Activated T-cell treated with anti-CD3 and anti-CD28 coated beads for 24 hours (primary cell): ENCODE measurements around the gene CSTPP1.

Experiments used
- DNase-seq: peaks from one replicate; pipeline ENCODE4 v3.0.0-alpha.2; 2020; ENCODE audit warnings: low read depth

Gene CSTPP1

GRCh38 chr11:47132981-47133380 lies 196.4 kb downstream of the CSTPP1 start:
- no peak for DNase-seq

GRCh38 chr11:47136327-47136726 lies 199.8 kb downstream of the CSTPP1 start:
- DNase-seq, result no peak

DNA sequence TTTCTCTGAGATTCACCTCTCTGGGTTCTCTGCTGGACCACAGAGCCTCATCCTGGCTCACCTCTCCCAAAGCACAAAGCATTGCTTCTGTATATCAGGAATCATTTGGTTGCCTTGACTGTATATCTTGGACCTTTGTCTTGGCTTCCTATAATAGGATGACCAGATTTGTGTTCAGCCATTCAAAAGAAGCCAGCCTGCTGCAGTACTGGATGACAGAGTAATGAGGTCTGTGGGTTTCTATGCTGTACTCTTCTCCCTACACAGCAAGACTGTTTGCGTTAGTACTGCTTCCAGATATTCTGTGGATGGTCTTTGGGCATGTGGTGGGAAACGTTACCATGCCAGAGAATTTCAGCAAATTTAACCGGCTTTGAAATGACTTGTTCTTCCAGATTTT lies 200.4 kb downstream of the CSTPP1 start:
- no peak for DNase-seq

DNA sequence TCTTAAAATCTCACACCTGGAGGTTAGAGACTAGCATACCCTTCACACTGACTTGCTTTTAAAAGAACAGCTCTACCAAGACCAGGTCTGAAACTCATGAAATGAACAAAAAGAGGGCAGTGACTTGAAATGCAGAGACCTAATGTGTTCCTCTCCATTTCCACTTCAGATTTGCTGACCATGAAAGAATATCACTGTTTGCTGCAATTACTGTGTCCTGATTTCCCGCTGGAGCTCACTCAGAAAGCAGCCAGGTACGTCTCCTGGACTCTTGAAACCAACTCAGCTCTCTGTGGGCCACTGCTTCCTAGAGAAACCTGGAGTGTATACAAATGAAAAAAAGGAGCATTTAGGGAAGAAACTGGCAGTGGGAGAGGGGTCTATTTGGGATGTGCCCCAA lies 200.9 kb downstream of the CSTPP1 start:
- no peak for DNase-seq

DNA sequence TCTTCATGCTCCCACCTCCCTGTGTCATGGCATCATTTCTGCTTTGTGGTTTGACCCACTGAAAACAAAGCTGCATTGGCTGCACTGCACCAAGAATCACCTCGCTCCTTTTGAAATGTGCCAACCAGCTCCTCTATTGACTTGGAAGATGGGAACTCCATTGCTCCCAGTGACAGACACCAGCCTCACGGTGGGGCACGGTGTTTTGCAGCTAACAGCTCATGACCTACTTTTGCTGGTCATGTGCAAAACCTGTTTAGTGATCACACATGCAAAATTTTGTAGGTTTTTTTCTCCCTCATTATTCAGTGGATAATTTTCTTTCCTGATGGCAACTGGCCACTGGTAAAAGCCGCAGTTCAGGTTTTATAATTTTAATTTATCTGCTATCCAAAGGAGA lies 203.3 kb downstream of the CSTPP1 start:
- no peak for DNase-seq

DNA sequence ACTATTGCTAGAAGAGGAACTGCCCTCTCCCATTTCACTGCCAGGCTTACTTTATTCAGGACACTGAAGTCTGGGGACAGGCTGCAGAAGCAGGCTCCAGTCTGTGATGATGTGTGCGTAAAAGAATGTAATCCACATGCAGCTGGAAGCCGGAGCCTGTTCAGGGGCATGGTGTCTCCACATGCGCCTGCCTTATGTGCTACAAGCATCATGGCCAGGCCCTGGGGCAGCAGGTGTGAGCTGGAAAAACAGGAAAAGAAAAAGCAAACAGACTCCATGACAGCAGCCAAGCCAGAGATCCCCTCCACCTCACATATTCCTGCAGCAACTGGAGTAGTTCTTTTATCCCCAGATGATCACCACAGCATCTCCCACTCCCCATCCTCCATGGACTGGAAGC lies 206.8 kb downstream of the CSTPP1 start:
- DNase-seq, result no peak

DNA sequence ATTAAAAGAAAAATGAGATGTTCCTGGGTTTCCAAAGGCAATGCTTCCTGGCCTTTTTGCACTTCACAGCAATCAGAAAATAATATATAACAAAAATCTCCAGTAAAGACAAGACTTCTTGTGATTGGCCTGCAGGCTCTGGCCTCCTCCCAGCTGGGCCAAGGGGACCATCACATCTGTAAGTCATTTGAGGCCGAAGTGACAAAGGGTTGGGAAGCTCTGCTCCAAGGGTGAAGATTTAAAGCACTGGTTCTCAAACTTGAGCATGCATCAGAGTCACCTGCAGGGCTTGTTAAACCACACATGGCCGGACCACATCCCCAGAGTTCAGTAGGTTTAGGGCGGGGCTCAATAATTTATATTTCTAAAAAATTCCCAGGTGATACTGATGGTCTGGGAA lies 208.0 kb downstream of the CSTPP1 start:
- DNase-seq, result no peak

DNA sequence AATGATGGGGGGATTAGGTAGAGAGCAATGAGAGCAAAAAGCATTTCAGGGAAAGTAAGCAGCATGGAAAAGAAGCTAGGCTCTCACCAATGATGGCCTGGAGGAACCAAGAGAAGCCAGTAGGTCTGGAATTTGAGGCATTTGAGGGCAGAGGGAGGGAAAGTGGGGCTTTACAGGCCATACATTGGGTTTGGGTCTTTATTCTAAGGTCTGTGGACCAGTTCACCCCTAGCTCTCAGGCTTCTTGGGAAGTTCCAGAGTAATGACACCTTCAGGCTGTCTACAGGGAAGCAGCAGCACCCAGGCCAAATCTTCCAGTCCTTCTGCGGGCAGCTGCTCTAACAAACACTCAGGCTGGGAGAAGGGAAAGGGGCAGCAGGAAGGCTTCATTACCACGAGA lies 210.7 kb downstream of the CSTPP1 start:
- no peak for DNase-seq

DNA sequence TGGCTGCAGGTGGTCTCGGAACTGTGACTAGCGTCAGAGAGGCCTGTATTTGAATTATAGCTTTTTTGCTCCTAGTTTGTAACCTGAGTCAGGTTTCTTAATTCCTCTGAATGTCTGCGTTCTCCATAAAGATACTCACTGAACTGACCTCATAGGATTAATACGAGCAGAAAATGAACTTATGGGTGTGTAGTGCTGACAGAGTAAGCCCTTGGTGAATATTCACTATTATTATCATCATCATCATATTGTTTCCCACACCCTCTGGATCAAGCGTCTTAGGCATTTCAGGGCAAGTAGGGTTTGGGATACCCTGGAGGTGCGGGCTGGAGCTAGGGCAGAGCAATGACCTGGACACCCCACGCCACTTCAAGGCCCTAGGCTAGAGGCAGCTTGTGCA lies 211.1 kb downstream of the CSTPP1 start:
- DNase-seq, result no peak

DNA sequence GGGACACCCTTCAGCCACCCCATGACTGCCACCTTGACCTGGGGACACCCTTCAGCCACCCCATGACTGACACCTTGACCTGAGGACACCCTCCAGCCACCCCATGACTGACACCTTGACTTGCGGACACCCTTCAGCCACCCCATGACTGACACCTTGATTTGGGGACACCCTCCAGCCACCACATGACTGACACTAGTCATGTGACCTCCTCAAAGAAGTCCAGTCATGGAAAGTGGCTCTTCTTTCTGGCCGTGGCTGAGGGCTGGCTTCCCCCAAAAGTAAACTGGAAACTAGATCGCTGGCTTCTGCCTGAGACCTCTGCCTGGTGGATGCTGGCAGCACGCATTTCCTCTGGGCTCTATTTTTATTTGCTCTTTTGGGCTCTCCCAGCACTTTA lies 211.7 kb downstream of the CSTPP1 start:
- no peak for DNase-seq

DNA sequence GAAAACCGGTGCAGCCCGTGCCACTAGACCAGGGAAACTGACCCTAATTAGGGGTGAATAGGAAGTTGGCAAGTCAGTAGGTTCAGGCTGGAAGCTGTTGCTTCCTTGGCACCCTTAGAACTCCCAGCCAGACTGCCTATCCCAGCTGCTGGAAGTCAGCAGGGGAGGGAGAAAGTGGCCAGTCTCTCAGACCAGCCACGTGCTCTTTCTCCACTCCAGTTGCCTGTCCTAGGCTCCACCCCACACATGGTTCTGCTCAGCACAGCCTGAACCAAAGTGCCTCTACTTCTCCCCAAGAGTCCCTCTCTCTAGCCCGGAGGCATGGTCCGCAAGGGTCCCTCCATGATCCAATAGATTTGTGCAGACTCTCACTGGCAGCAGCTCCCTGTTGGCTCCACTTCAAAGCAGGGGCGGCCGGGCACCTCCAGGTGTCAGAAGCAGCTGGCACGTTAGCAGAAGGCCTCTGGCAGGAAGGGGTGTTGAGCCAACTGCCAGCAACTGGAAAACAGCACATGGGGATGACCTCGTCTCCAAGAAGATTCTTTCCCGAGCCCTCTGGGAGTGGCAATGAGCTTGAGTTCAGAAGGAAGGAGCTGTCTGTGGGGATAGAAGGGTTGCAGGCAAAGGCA lies 212.5 kb downstream of the CSTPP1 start:
- DNase-seq, result no peak

- DNase-seq, result no peak
These were observed 213.2 kb downstream of the CSTPP1 start for GRCh38 chr11:47149782-47150181.

- DNase-seq, result no peak
These were observed 215.8 kb downstream of the CSTPP1 start for GRCh38 chr11:47152126-47152952.

DNA sequence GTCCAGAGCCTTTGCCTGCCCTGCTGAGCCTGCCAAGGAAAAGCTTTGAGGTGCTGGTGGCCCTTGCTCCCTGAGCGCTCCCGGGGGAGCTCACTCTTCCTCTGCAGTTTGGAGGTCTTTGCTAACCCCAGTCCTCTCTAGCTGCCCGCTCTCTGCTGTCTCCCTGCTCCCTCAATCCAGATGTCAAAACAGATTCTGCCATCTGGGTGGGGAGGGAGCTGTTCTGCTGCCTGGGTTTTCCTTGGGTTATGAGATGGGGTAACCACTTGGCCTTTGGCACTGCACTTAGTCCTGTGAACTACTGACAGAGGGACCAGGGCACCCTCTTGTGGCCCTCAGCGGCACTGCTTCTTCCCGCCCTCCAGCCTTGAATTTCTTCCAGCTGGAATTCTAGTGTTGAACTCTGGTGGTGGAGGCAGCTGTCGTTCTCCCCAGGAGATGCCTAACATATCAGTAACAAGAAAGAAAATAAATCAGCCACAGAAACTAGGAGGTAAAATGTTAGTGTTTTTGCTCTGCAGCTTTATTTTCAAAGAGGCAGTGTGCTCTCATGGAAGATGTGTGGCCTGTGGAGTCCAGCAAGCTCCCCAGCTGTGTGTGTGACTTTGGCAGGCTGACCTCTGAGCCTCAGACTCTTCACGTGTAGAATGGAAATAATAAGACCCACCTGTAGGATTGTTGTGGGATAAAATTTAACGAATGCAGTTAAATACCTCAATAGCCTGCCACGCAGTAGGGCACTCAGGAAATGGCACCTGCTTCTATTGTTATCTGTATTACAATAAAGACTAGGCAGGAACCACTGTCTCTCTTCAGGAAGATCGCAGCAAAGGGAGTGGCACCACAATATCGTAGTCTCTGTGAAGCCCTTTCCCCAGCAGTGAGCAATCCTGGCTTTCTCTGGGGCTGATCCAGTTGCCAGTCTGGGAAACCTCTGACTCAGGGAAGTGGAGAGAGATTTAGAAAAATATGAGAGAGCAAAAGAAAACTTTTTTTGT lies 216.7 kb downstream of the CSTPP1 start:
- DNase-seq, result peak; percentile 37

DNA sequence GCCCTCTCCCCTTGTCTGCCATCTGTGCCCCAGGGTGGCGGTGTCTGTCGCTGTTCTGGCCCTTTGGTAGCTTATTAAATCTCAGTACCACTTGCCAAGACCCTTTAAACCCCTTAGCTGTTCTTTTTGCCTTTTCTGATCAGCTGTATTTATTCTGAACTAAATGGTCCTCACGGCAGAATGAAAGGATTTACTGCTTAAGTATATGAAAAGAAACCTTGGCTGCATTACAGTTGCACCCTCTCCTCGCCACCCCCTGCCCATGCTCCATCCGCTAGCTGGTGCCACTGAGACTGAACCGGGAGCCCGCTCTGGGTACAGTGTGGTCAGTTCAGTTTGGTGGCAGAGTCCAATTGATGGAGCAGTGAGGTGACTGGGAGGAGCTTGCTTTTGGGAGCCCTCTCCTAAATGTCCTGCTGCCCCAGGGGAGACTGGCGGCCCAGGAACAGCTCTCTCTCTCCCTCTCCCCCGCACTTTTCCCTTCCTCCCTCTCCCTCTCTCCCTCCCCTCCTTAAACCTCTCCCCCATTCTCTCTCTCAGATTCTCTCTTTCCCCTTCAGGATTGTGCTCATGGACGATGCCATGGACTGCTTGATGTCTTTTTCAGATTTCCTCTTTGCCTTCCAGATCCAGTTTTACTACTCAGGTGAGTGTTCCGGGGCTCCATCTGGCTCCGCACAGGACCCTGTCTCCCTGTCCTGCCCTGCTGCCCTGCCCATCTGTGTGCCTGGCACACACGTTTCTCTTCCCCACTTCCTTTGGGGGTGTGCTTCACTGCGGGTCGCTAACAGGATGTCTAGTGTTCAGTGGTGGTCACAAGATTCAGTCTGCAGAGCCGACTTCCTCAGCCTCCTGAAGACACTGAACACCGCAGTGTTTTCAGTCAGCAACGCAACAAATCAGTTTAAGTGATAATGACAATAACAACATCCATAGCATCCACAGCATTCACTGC lies 218.3 kb downstream of the CSTPP1 start:
- DNase-seq, result no peak

DNA sequence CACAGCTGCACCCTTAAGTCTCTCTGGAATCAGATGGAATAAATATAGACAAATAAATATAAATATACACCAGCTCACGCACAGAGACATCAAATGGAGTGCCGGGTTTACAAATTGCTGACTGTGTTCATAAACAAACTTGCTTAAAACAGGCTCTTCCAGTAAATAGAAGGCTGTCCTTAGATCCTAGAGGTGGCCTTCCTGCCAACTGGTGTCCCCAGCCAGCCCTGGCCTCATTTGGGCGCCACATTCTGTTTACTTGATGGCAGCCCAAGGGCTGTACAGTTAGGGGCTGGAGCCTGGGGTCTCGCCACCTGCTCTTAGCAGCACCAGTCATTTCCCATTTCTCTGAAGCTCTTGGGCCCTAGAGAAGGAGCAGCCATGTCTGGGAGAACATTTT lies 219.3 kb downstream of the CSTPP1 start:
- no peak for DNase-seq

DNA sequence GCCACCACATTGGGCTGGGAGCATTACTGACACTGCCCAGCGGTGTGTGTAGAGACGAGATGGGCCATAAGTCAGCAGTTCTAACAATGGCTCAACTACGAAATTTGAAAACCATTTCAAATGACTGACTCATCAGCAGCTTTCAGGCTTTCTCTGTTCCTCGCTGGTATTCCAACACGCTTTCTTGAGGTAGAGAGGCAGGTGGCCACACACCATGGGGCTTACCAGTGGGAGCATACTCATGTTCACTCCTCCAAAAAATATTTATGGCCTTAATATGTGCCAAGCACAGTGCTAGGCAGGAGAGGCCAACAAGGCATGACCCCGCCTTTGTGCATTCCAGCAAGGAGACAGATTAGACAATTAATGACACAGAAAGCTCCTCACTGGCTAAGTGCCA lies 219.8 kb downstream of the CSTPP1 start:
- DNase-seq, result no peak

GRCh38 chr11:47156951-47157350 lies 220.4 kb downstream of the CSTPP1 start:
- no peak for DNase-seq

DNA sequence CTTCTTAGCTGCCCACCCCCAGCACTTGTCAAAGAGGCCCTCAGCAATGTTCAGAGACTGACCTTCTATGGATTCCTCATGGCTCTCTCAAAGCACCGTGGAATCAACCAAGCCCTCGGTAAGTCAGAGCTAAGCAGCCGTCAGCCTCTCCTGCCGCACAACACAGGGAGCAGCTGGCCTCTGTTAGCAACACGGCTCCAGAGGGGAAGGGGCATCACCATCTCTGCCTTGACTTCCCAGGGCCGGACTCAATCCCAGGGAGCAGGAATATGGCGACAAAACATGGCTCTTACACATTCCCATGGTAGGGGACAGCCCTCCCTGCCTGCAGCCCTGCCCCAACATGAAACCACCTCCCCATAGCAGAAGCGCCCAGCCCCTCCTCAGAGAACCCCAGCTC lies 221.2 kb downstream of the CSTPP1 start:
- no peak for DNase-seq

DNA sequence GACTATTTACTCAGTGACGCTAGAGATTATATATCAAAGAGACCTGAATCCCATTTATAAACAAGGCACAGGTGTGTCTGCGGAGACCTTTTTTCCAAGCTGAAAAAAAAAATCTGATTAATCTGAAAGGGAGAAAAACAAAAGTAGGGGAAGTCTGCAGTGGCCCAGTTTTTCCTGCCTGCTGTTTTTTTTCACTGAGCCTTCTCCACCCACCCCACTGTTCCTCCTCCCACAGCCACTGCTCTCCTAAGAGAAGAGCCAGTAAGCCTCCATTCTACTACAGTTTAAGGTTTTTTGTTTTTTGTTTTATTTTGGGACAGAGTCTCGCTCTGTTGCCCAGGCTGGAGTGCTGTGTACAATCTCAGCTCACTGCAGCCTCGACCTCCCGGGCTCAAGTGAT lies 221.7 kb downstream of the CSTPP1 start:
- no peak for DNase-seq

DNA sequence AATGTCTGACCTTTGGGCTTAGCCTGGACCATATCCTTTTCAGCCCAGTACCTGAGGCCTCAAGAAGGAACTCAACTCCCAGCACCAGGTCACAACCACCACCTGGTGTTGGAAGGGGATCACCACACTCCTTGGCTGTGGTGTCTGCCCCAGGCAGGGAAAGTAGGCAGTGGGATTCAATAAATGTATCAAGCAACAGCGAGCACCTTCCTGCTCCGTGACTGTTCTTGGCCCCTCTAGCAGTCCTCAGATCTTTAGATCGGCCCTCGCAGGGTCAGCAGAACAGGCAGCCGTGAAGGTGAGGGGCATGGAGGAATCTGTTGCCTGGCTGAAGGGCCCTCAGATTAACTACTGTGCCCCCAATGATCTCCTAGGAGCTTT lies 224.2 kb downstream of the CSTPP1 start:
- DNase-seq, result no peak
